ENCODE results near the gene BLM.

DNA sequence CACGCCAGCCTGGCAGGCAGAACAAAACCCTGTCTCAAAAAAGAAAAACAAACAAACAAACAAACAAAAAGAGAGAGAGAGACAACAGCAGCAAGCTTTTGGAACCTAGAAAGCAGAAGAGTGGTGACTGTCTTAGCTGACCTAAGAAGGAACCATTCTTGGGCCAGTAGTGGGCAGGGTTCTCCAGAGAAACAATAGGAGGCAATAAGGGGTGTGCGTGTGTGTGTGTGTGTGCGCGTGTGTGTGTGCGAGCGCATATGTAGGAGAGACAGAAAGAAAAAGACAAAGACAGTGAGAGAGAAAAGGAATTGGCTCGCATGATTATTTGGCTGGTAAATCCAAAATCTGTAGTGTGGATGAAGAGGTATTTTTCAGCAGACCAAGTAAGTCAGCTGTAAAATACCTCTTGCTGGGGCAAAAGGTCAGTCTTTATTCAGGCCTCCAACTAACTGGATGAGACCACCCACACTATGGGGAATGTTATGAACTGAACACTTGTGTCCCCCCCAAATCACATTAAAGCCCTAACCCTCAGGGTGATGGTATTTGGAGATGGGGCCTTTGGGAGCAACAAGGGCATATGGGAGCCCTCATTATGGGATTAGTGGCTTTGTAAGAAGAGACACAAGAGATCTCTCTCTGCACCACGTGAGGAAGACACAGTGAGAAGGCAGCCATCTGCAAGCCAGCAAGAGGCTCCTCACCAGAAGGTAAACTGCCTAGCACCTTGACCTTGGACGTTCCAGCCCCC is 15.1 kb upstream of the BLM start:
- TF ChIP-seq ATRX (CRISPR knock-in tag; IDR thresholded peaks at IDR 0.05; ENCODE audit: borderline replicate concordance) (no peak), GPN1 (CRISPR knock-in tag; IDR thresholded peaks at IDR 0.05; ENCODE audit: borderline replicate concordance) (no peak), SP1 (IDR thresholded peaks at IDR 0.05) (no peak), SP1 (CRISPR knock-in tag; IDR thresholded peaks at IDR 0.05) (no peak)

Measured in HepG2 (cell line).